ENCODE results near the gene NDUFS3.
A peak's percentile ranks its signal among the peaks of the same experiment; 100 is the strongest.
"Not testable (repeated sequence)": the region's sequence is repeated elsewhere in the genome, so short reads cannot be mapped to it uniquely, and the experiment has no call there.

NDUFS3 gene

DNA sequence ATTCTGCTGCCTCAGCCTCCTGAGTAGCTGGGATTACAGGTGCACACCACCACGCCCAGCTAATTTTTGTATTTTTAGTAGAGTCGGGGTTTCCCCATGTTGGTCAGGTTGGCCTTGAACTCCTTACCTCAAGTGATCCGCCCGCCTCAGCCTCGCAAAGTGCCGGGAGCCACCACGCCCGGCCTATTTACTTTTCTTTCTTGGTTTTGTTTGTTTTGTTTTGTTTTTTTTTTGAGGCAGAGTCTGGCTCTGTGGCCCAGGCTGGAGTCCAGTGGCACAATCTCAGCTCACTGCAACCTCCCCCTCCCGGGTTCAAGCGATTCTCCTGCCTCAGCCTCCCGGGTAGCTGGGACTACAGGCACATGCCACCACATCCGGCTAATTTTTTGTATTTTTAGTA is 21.9 kb upstream of the NDUFS3 start:
- POLR2A ChIA-PET, result interaction anchor here (0.6 kb wide), 1 partner anchor 13 kb away, joined by 7 read pairs; no protein-coding TSS in a partner anchor

DNA sequence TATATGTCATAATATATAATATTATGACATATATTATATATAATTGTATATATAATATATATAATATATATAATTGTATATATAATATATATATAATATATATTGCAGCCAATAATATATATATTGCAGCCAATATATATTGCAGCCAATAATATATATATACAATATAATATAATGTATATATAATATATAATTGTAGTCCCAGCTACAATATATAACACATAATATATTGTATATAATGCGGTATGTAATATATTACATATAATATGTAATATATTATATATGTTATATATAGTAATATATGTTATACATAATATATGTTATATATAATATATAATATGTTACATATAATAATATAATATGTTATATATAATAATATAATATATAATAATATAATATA is 20.2 kb upstream of the NDUFS3 start:
- no peak overlapping the region for H3K4me3 ChIP-seq (ENCODE audit: low read depth, low read length)
- ChIA-PET POLR2A (no interaction called here), CTCF (interaction anchor here (0.6 kb wide), 1 partner anchor 54 kb away, joined by 4 read pairs; no protein-coding TSS in a partner anchor)
- H3K36me3 ChIP-seq (ENCODE audit: control insufficient read depth in 2 of 2, insufficient read depth in 1 of 2, low read length in 2 of 2), result no peaks in the 10 kb centered on the region; a peak in 1 of 3 replicates
- no peaks in the 10 kb centered on the region for H3K9me3 ChIP-seq (ENCODE audit: control insufficient read depth, insufficient read depth, low read depth, low read length)
- H3K4me1 ChIP-seq (ENCODE audit: control insufficient read depth, insufficient read depth, low read length), result no peaks in the 10 kb centered on the region
- no peak overlapping the region for H3K27ac ChIP-seq (ENCODE audit: extremely low read depth, low read depth, low read length)
- TF ChIP-seq ZNF280C (tag by site-specific recombination; IDR thresholded peaks at IDR 0.05), result no peak
- TF ChIP-seq ZNF843 (tag by site-specific recombination; IDR thresholded peaks at IDR 0.05), result no peak
- no peak for TF ChIP-seq ZNF114 (tag by site-specific recombination; IDR thresholded peaks at IDR 0.05)
- no peak for TF ChIP-seq ZNF214 (tag by site-specific recombination; IDR thresholded peaks at IDR 0.05; ENCODE audit: borderline replicate concordance)
- TF ChIP-seq ZNF518A (tag by site-specific recombination; conservative IDR thresholded peaks at IDR 0.05; ENCODE audit: low read depth), result no peak
- TF ChIP-seq ZNF10 (tag by site-specific recombination; IDR thresholded peaks at IDR 0.05), result no peak
- no peak for TF ChIP-seq ZNF140 (tag by site-specific recombination; IDR thresholded peaks at IDR 0.05)
- no peak for TF ChIP-seq ZNF785 (tag by site-specific recombination; IDR thresholded peaks at IDR 0.05)
- no peak for TF ChIP-seq GFI1B (tag by site-specific recombination; IDR thresholded peaks at IDR 0.05)
- TF ChIP-seq SALL2 (tag by site-specific recombination; IDR thresholded peaks at IDR 0.05; ENCODE audit: borderline replicate concordance), result no peak
- no peak for TF ChIP-seq ZNF146 (tag by site-specific recombination; IDR thresholded peaks at IDR 0.05)
- TF ChIP-seq MZF1 (tag by site-specific recombination; IDR thresholded peaks at IDR 0.05; ENCODE audit: borderline replicate concordance), result no peak
- no peak for TF ChIP-seq ZNF571 (tag by site-specific recombination; IDR thresholded peaks at IDR 0.05)

More for the DNA sequence above, 21.9 kb upstream of the NDUFS3 start:
- peak; percentile 66 for TF ChIP-seq KLF1 (tag by site-specific recombination; IDR thresholded peaks at IDR 0.05)
- H3K4me1 ChIP-seq (ENCODE audit: control insufficient read depth, insufficient read depth, low read length); H3K27ac ChIP-seq (ENCODE audit: extremely low read depth, low read depth, low read length); H3K9me3 ChIP-seq (ENCODE audit: control insufficient read depth, insufficient read depth, low read depth, low read length); H3K4me3 ChIP-seq (ENCODE audit: low read depth, low read length); H3K36me3 ChIP-seq (ENCODE audit: control insufficient read depth in 2 of 2, insufficient read depth in 1 of 2, low read length in 2 of 2): not testable (repeated sequence)
- CTCF ChIA-PET, result interaction anchor here (0.6 kb wide), 1 partner anchor 12 kb away, joined by 4 read pairs; no protein-coding TSS in a partner anchor

- POLR2A ChIA-PET, result no interaction called here
- H3K4me1 ChIP-seq (ENCODE audit: control insufficient read depth, insufficient read depth, low read length), result no peaks in the 10 kb centered on the region
- H3K4me3 ChIP-seq (ENCODE audit: low read depth, low read length), result no peak overlapping the region
- TF ChIP-seq ZNF561 (tag by site-specific recombination; IDR thresholded peaks at IDR 0.05; ENCODE audit: borderline replicate concordance) (no peak), WT1 (tag by site-specific recombination; IDR thresholded peaks at IDR 0.05) (peak; percentile 48; the same call in 1 of the 2 replicates), ZNF211 (tag by site-specific recombination; IDR thresholded peaks at IDR 0.05; ENCODE audit: low read depth) (no peak)
- no peak overlapping the region for H3K27ac ChIP-seq (ENCODE audit: extremely low read depth, low read depth, low read length)
- no peaks in the 10 kb centered on the region for H3K9me3 ChIP-seq (ENCODE audit: control insufficient read depth, insufficient read depth, low read depth, low read length)
- CTCF ChIA-PET, result no interaction called here
- no peaks in the 10 kb centered on the region; a peak in 1 of 3 replicates for H3K36me3 ChIP-seq (ENCODE audit: control insufficient read depth in 2 of 2, insufficient read depth in 1 of 2, low read length in 2 of 2)
Observed at GRCh38 chr11:47560426-47560825, 18.4 kb upstream of the NDUFS3 start.

Data from HEK293 (cell line).